Stimulated activated naive CD8-positive, alpha-beta T cell treated with anti-CD3 and anti-CD28 coated beads, Interleukin-15, Interleukin-2, amounts not matched to agents 100 ng/mL and 50 ng/mL, for 24 hours (primary cell): ENCODE data around the gene SCYGR1.
A peak's percentile ranks its signal among the peaks of the same experiment; 100 is the strongest.
"Not testable (repeated sequence)": the region's sequence is repeated elsewhere in the genome, so short reads cannot be mapped to it uniquely, and the experiment has no call there.

Experiments
- H3K27ac Mint-ChIP-seq: one replicate; pipeline ENCODE4 v1.8.0; 2021; ENCODE audit warnings: mild to moderate bottlenecking, mixed read lengths
- H3K27me3 Mint-ChIP-seq: one replicate; pipeline ENCODE4 v1.8.0; 2021; ENCODE audit warnings: mixed read lengths
- H3K36me3 Mint-ChIP-seq: one replicate; pipeline ENCODE4 v1.8.0; 2021; ENCODE audit warnings: low read depth, mixed read lengths
- H3K4me1 Mint-ChIP-seq: one replicate; pipeline ENCODE4 v1.8.0; 2021; ENCODE audit warnings: low read depth, mixed read lengths
- H3K4me3 Mint-ChIP-seq: one replicate; pipeline ENCODE4 v1.8.0; 2021; ENCODE audit warnings: mild to moderate bottlenecking, mixed read lengths
- H3K9me3 Mint-ChIP-seq: one replicate; pipeline ENCODE4 v1.8.0; 2021; ENCODE audit warnings: mixed read lengths

Gene SCYGR1, protein sequence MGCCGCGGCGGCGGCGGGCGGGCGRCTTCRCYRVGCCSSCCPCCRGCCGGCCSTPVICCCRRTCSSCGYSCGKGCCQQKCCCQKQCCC

DNA sequence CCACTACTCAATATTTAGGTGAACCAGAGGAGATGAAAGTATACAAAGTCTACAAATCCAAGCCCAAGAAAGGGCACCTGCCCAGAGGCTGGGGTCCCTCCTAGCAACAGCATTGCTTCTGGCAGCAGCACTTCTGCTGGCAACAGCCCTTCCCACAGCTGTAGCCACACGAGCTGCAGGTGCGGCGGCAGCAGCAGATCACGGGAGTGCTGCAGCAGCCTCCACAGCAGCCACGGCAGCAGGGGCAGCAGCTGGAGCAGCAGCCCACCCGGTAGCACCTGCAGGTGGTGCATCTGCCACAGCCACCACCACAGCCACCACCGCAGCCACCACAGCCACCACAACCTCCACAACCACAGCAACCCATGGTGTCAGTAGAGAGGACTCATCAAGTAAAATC lies at the start of gene SCYGR1:
SCYGR1 (minus strand) TSS at position 367 of the 400 bp plus-strand sequence; CDS start at position 367, 0 bp downstream.
- H3K27me3 Mint-ChIP-seq, H3K36me3 Mint-ChIP-seq, H3K27ac Mint-ChIP-seq, H3K9me3 Mint-ChIP-seq, H3K4me3 Mint-ChIP-seq: not testable (repeated sequence)
- peaks cover 29% of the 10 kb centered on the region for H3K4me1 Mint-ChIP-seq

DNA sequence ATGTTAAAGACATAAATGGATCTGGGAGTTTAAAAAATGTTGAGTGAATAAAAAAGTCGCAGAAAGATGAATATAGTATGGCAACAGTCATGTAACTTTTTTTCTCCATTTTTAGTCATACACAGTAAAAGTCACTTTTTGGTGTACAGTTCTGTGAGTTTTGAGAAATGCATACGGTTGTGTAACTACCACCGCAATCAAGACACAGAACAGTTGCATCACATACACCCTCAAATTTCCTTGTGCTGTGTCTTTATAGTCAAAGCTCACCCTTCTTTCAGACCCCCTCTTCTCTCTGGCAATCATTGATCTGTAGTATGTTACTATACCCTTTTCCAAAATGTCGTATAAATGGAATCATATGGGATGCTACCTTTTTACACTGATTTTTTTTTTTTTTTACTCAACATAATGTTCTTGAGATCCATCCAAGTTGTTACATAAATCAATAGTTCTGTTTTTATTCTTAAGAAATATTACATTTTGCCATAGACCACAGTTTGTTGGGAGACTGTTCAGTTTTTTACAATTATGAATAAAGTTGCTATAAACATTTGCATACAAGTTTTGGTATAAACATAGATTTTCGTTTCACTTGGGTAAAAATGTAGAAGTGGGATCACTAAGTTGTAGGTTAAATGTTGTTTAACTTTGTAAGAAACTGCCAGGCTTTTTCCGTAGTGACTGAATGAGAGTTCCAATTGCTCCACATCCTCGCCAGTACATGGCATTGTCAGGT lies 48.9 kb upstream of the SCYGR1 start:
- Mint-ChIP-seq H3K9me3 (peaks cover 14% of the 10 kb centered on the region), H3K36me3 (peaks cover 11% of the 10 kb centered on the region), H3K4me3 (no peak overlapping the region), H3K4me1 (peaks cover 5% of the 10 kb centered on the region), H3K27me3 (peaks cover 3% of the 10 kb centered on the region), H3K27ac (no peak overlapping the region)

- Mint-ChIP-seq H3K4me1 (peaks cover 33% of the 10 kb centered on the region), H3K27me3 (peaks cover 13% of the 10 kb centered on the region), H3K9me3 (peaks cover 20% of the 10 kb centered on the region), H3K27ac (no peak overlapping the region), H3K36me3 (peaks cover 11% of the 10 kb centered on the region), H3K4me3 (no peak overlapping the region)
These were observed 45.4 kb upstream of the SCYGR1 start for GRCh38 chr2:227433171-227433570.

GRCh38 chr2:227430639-227431038 lies 42.9 kb upstream of the SCYGR1 start:
- Mint-ChIP-seq H3K27ac (no peak overlapping the region), H3K4me1 (peaks cover 37% of the 10 kb centered on the region), H3K9me3 (peaks cover 20% of the 10 kb centered on the region), H3K27me3 (peaks cover 10% of the 10 kb centered on the region), H3K36me3 (peaks cover 11% of the 10 kb centered on the region), H3K4me3 (no peak overlapping the region)

DNA sequence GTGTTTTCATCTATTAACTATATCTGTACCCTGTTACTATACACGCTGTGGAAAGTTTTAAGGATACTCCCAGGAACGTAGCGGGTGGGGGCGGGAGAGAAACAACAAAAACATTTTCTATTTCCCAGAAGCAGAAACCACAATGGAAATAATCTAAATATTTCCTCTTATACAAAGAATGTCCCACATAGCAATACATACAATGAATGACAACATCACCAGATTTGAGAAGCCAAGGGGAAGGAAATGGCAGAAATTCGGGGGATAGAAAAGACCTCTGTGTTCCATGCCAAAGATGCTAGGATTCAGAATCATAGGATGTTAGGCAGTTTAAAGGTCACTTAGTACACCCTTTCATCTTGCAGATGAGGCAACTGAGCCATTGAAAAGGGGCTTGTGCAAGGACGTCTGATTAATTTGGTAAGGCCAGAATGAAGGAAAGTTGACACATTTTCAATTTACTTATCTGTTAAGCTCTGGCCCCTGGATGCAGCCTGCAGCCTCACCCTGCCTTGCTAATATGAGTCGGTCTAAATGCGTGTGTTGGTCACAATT lies 41.1 kb upstream of the SCYGR1 start:
- Mint-ChIP-seq H3K36me3 (peaks cover 11% of the 10 kb centered on the region), H3K4me1 (peaks cover 32% of the 10 kb centered on the region), H3K4me3 (no peak overlapping the region), H3K27ac (no peak overlapping the region), H3K27me3 (peaks cover 10% of the 10 kb centered on the region), H3K9me3 (peaks cover 16% of the 10 kb centered on the region)

DNA sequence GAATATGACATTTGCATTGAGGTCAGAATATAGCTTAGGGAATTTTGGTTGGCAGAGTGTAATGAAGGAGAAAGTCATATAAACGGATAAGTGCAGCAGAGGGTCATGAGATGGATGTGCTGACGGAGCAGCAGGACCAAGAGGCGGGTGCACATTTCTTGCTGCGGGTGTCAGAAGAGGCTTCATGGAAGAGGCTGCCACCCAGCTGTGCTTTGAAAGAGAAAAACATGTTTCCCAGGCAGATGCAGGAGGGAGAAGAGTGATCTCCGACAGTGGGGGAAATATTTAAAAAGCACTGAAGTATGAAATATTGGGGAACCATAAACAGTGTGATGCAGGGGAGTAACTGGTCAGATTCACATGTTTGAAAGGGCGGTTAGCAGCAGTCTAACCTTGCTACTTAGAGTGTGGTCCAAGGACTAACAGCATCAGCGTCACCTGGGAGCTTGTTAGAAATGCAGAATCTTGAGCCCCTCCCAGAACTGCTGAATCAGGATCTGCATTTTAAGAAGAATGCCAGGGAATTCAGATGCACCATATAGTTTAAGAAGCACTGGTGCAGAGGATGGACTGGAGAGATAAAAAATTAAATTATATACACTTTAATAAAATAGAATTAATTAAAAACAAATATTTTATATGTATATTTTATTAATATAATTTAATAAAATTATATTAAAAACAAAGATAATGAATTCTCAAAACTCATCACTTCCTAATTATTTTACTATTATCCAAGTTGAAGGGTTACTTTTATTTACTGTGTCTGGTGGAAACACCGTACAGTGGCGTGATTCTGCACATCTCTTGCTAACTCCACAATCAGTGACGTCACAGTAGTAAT lies 36.1 kb upstream of the SCYGR1 start:
- Mint-ChIP-seq H3K27me3 (no peaks in the 10 kb centered on the region), H3K9me3 (no peaks in the 10 kb centered on the region), H3K4me1 (peaks cover 14% of the 10 kb centered on the region), H3K27ac (no peak overlapping the region), H3K36me3 (no peaks in the 10 kb centered on the region), H3K4me3 (no peak overlapping the region)

DNA sequence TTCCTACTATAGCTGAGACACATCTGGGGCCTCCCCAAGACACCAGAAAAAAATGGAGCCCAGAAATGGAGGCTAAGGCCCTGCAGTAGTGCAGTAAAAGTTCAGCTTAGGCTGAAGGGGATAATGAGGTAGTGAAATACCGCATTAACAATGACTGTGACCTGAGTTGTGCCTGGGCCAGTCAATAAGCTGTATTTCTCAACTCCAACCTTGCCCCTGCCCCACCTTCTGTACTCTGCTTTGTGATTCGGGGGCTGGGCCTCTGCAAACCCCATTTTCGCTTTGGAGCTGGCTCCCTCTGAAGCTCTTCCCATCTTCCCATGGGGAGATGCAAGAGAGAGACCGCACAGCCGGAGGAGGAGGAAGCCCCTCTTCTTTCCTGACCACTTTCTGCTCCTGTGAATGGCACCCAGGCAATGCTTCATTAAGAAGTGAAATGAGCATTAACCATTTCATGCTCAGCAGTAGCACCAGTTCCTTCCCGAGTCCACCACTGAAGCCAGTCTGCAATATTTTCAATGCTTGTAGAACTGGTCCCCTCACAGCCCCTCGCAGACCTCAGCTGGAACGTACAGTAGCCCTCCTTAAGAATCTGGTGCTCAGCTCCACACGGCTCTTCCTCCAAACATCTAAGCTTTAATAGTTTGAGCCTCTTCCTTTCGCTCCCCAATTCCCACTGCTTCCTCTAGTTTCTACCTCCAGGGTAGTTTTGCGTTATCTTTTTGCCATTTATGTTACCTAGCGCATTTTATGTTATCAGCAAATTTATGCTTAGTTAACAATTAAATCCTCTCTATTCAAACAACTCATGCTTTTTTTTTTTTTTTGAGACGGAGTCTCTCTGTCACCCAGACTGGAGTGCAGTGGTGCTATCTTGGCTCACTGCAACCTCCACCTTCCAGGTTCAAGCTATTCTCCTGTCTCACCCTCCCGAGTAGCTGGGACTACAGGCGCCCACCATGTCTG lies 32.6 kb upstream of the SCYGR1 start:
- Mint-ChIP-seq H3K27ac (no peak overlapping the region), H3K9me3 (no peaks in the 10 kb centered on the region), H3K4me1 (peaks cover 21% of the 10 kb centered on the region), H3K27me3 (no peaks in the 10 kb centered on the region), H3K4me3 (no peak overlapping the region), H3K36me3 (no peaks in the 10 kb centered on the region)

DNA sequence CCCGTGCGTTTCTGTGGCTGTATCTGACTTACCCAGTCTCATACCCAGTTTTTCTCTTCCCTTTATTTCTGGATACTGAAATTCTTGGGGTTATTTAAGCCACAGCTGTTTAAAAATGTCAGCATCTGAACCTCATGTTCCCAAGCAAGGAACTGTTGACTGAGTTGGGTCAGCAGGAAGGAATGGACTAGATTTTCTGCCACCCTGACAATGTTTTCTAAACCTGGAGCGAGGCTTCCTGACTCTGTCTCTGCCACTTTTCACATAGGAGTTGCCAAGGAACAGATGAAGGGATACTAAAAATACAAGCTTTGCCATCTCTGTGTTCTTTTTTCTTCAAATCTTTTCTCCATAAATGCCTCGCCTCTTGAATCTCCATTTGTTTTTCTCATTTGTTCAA lies 29.0 kb upstream of the SCYGR1 start:
- Mint-ChIP-seq H3K9me3 (no peaks in the 10 kb centered on the region), H3K27ac (peak overlapping the region; percentile 32), H3K27me3 (no peaks in the 10 kb centered on the region), H3K36me3 (no peaks in the 10 kb centered on the region), H3K4me1 (peaks cover 48% of the 10 kb centered on the region), H3K4me3 (no peak overlapping the region)

DNA sequence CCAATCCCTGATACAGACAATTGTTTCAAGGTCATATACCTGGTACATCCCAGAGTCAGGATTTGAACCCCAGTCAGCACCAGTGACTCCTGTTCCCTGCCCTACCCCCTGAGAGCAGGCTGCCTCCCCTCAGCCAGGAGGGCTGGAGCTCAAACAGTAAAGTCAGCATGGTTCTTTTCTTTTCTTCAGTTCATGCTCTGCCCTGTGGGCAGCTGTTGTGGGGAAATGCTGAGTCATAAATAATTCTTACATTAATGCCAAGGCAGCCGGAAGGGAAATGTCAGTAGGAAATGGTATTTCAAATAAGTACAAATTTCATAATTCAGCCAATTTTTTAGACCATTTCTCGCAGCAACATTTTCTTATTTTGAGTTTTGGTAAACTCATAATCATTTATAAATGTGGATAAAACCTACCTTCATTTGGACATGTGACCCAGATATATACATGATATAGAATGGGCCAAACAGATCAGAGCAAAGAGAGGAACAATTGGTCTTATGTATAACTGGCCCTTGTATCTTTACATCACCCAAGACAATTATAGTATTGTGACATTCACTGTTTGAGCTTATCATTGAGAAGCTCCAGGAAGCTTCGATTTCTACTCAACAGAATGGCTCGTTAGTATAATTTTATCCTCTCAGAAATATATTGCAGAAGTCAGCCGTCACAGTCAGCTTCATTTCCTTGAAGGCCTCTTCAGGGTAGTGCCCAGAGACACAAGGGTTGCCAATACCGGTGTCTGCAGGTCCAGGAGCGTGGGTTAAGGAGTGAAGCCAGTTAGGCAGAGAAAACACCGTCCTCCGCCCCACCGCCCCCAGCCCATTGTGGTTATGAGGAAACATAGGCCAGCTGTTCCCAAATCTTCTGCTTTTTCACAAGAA lies 28.0 kb upstream of the SCYGR1 start:
- Mint-ChIP-seq H3K4me1 (peaks cover 58% of the 10 kb centered on the region), H3K27me3 (no peaks in the 10 kb centered on the region), H3K36me3 (no peaks in the 10 kb centered on the region), H3K9me3 (no peaks in the 10 kb centered on the region), H3K4me3 (peak overlapping the region; percentile 54), H3K27ac (peak overlapping the region; percentile 92)

DNA sequence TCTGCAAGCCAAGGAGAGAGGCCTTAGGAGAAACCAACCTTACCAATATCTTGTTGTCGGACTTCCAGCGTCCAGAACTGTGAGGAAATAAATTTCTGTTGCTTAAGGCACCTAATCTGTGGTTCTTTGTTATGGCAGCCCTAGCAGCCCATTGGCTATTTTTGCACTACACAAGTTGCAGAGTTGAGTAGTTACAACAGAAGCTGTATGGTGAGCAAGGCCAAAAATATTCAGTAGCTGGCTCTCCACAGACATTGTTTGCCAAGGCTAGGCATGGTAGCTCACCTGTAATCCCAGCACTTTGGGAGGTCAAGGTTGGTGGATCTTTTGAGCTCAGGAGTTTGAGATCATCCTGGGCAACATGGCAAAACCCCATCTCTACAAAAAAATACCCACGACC lies 27.1 kb upstream of the SCYGR1 start:
- no peaks in the 10 kb centered on the region for H3K27me3 Mint-ChIP-seq
- peak overlapping the region; percentile 92 for H3K27ac Mint-ChIP-seq
- H3K4me3 Mint-ChIP-seq: no peak overlapping the region
- H3K4me1 Mint-ChIP-seq: peaks cover 66% of the 10 kb centered on the region
- H3K9me3 Mint-ChIP-seq: no peaks in the 10 kb centered on the region
- no peaks in the 10 kb centered on the region for H3K36me3 Mint-ChIP-seq

- Mint-ChIP-seq H3K4me1 (peaks cover 71% of the 10 kb centered on the region), H3K9me3 (no peaks in the 10 kb centered on the region), H3K27me3 (no peaks in the 10 kb centered on the region), H3K27ac (peak overlapping the region; percentile 92), H3K4me3 (peak overlapping the region; percentile 56), H3K36me3 (no peaks in the 10 kb centered on the region)
These were observed 25.6 kb upstream of the SCYGR1 start for GRCh38 chr2:227413371-227413770.

GRCh38 chr2:227412877-227413276 lies 25.1 kb upstream of the SCYGR1 start:
- no peaks in the 10 kb centered on the region for H3K9me3 Mint-ChIP-seq
- peak overlapping the region; percentile 56 for H3K4me3 Mint-ChIP-seq
- peaks cover 74% of the 10 kb centered on the region for H3K4me1 Mint-ChIP-seq
- H3K27ac Mint-ChIP-seq: peak overlapping the region; percentile 92
- H3K27me3 Mint-ChIP-seq: no peaks in the 10 kb centered on the region
- H3K36me3 Mint-ChIP-seq: no peaks in the 10 kb centered on the region

- Mint-ChIP-seq H3K4me3 (peak overlapping the region; percentile 76), H3K4me1 (peaks cover 82% of the 10 kb centered on the region), H3K27ac (peak overlapping the region; percentile 97), H3K36me3 (no peaks in the 10 kb centered on the region), H3K9me3 (no peaks in the 10 kb centered on the region), H3K27me3 (no peaks in the 10 kb centered on the region)
These were observed 24.2 kb upstream of the SCYGR1 start for GRCh38 chr2:227411990-227412350.
